Peyer's patch (tissue), 4 donors: ENCODE measurements around the gene CDK3.

ENCODE experiments used
- POLR2A ChIP-seq, 2 donors: fragments of 450-650 bp; IDR thresholded peaks; one replicate each; pipeline ENCODE4 v1.5.1; 2017; ENCODE audit warnings: antibody characterized with exemption in 2 of 2, mild to moderate bottlenecking in 2 of 2, moderate library complexity in 2 of 2
- TF ChIP-seq, protein P1 (sequence below), 6 experiments: fragments of 450-650 bp in 4 of 6; fragments of 200-600 bp in 2 of 6; sonication (generic) in 1 of 6; IDR thresholded peaks; one replicate each; pipeline ENCODE4 v1.5.1; 2017 to 2019; ENCODE audit warnings: antibody characterized with exemption in 6 of 6, mild to moderate bottlenecking in 3 of 6, moderate library complexity in 1 of 6

DNA sequence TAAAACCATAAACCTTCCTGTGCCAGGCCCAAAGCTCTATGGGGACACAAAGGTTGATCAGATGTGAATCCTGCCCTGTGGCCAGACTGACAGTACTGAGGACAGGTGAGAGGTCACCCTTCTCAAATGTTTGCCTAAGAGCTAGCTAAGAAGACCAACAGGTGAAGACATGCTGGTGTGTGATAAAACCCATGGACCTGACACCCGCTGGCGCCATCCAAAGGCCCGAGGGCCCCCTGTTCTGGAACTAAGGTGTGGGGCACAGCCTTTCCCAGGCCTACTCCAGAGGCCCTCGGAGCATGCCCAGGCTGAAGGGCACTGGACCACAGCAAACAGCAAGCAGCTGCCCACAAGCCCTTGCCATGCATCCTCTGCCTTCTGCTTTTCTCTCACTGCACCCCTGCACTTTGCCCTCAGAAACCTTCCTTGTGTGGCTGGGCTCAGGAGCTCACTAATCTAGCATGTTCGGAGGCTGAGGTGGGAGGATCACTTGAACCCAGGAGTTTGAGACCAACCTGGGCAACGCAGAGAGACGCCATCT, 5.2 kb upstream of the CDK3 start:
- TF ChIP-seq, protein P1, sequence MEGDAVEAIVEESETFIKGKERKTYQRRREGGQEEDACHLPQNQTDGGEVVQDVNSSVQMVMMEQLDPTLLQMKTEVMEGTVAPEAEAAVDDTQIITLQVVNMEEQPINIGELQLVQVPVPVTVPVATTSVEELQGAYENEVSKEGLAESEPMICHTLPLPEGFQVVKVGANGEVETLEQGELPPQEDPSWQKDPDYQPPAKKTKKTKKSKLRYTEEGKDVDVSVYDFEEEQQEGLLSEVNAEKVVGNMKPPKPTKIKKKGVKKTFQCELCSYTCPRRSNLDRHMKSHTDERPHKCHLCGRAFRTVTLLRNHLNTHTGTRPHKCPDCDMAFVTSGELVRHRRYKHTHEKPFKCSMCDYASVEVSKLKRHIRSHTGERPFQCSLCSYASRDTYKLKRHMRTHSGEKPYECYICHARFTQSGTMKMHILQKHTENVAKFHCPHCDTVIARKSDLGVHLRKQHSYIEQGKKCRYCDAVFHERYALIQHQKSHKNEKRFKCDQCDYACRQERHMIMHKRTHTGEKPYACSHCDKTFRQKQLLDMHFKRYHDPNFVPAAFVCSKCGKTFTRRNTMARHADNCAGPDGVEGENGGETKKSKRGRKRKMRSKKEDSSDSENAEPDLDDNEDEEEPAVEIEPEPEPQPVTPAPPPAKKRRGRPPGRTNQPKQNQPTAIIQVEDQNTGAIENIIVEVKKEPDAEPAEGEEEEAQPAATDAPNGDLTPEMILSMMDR (IDR thresholded peaks at IDR 0.05) = no peak
- TF ChIP-seq POLR2A (IDR thresholded peaks at IDR 0.05) = no peak
